ENCODE results near the gene CHAF1A. TPM values are rescaled to one million over a fixed set of nuclear protein-coding genes. Genes with fewer than 3 reads are reported as not detected.

CHAF1A gene
- total and polyA plus RNA-seq, 5 donors from 2014 or later: 2.6 to 28.9 (median 4.1) TPM

DNA sequence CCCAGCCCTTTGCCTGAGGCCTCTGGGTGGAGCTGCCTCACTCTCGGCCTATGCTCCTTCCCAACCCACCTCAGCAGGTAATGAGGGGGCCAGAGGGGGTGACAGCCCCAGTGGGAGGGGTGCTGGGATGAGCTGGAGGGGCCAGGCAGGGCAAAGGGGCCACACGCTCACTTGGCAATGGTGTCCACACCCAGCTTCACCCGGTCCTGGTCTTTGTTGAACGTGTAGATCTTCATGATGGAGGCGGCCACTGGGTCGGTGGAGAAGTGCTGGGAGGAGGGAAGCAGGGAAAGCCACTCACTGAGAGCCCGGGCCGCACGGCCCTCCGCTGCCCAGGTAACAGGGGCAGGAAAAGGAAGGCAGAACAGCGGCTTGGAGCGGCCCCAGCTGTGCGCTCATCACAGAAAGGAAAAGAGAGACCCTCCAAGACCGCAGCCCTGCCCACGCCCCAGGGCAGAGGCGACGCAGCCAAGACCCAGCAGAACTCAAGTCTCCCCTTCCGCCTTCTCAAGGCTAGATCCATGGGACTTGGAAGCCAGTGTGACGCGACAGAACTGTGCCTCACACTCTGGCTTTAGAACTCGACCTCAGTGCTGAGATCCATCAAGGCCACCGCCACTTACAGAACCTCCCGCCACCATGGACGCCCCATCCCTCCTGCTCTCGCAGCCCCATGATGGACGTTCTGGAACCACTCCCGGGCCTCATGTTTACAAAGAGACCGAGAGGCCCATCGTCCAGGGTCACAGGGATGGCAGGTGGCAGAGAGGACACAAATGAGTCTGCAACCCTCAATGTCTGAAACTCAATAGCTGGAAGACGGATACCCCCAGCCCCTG is 45.9 kb downstream of the CHAF1A start:
- no peaks in the 10 kb centered on the region for H3K9me3 Mint-ChIP-seq
- Histone ChIP-seq H3K27ac (ENCODE audit: insufficient read depth, low read length, poor library complexity, severe bottlenecking) (no peak overlapping the region), H3K4me3 (ENCODE audit: low read depth, low read length) (no peak overlapping the region), H3K4me1 (ENCODE audit: control insufficient read depth, insufficient read depth, low read length, poor library complexity, severe bottlenecking) (no peaks in the 10 kb centered on the region), H3K36me3 (ENCODE audit: control insufficient read depth, insufficient read depth, low read length) (peaks cover 66% of the 10 kb centered on the region), H3K9me3 (ENCODE audit: control insufficient read depth in 2 of 2, low read length in 2 of 2) (no peaks in the 10 kb centered on the region), H3K27me3 (ENCODE audit: control insufficient read depth, insufficient read depth, low read length) (no peaks in the 10 kb centered on the region)
- H3K36me3 Mint-ChIP-seq: peaks cover 12% of the 10 kb centered on the region
- no peak for ATAC-seq (ENCODE audit: low read depth in 2 of 2)
- peak overlapping the region in 1 of 3 donors; percentile 38 for H3K27ac Mint-ChIP-seq
- H3K27me3 Mint-ChIP-seq: no peaks in the 10 kb centered on the region
- no peak for DNase-seq
- H3K4me1 Mint-ChIP-seq: no peaks in the 10 kb centered on the region
- no peak overlapping the region for H3K4me3 Mint-ChIP-seq

DNA sequence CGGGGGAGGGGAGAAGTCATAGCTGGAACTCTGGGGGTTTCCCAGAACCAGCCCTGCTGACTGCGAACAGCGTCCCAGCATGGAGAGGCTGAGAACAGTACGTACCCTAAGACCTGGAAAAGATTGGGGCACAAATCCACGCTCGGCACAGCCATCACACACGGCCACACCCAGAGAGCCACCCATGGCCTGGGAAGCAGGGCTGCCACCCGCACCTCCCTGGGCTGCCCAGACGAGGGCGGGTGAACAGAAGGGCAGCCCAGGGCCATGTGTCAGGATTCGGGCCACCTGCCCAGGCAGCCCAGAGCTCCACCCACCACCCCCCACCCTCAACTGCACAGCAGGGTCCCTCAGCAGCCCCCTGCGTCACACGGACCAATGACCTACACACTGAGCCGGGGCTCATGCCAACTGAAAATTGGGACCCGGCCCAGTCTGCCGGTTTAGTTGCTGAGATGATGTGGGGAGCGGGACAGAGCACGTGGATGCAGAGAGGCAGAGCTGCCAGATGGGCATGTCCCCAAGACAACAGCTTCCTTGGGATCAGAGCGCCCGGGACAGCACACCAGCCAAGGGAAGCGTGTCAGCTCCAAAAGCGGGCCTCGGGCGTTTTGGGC is 46.7 kb downstream of the CHAF1A start:
- no peaks in the 10 kb centered on the region for H3K27me3 ChIP-seq (ENCODE audit: control insufficient read depth, insufficient read depth, low read length)
- H3K27ac ChIP-seq (ENCODE audit: insufficient read depth, low read length, poor library complexity, severe bottlenecking): no peak overlapping the region
- H3K36me3 Mint-ChIP-seq: peaks cover 12% of the 10 kb centered on the region
- no peaks in the 10 kb centered on the region for H3K9me3 ChIP-seq (ENCODE audit: control insufficient read depth in 2 of 2, low read length in 2 of 2)
- no peak overlapping the region for H3K4me3 ChIP-seq (ENCODE audit: low read depth, low read length)
- ATAC-seq (ENCODE audit: low read depth in 2 of 2) (no peak), DNase-seq (no peak)
- no peak overlapping the region for H3K27ac Mint-ChIP-seq
- H3K4me1 ChIP-seq (ENCODE audit: control insufficient read depth, insufficient read depth, low read length, poor library complexity, severe bottlenecking): no peaks in the 10 kb centered on the region
- H3K4me3 Mint-ChIP-seq: no peak overlapping the region
- no peaks in the 10 kb centered on the region for H3K27me3 Mint-ChIP-seq
- H3K9me3 Mint-ChIP-seq: no peaks in the 10 kb centered on the region
- peaks cover 69% of the 10 kb centered on the region for H3K36me3 ChIP-seq (ENCODE audit: control insufficient read depth, insufficient read depth, low read length)
- H3K4me1 Mint-ChIP-seq: no peaks in the 10 kb centered on the region

DNA sequence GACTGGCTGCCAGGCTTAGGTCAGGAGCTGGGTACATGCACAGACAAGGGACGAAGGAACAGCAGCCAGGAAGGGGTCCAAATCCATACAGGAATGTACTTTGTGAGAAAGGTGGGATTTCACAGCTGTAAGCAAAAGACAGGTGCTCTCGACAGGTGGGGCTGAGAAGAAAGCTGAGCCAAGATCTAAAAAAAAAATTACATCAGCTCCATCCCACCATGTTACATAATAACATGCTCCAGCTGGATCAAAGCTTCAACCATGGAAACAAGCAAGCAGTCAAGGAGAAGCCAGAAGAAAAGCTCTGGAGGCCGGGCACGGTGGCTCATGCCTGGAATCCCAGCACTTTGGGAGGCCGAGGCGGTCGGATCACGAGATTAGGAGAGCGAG is 47.2 kb downstream of the CHAF1A start:
- Mint-ChIP-seq H3K27me3 (no peaks in the 10 kb centered on the region), H3K27ac (no peak overlapping the region), H3K9me3 (no peaks in the 10 kb centered on the region), H3K4me1 (no peaks in the 10 kb centered on the region), H3K4me3 (no peak overlapping the region), H3K36me3 (peaks cover 12% of the 10 kb centered on the region)
- Histone ChIP-seq H3K4me1 (ENCODE audit: control insufficient read depth, insufficient read depth, low read length, poor library complexity, severe bottlenecking) (no peaks in the 10 kb centered on the region), H3K4me3 (ENCODE audit: low read depth, low read length) (no peak overlapping the region), H3K27me3 (ENCODE audit: control insufficient read depth, insufficient read depth, low read length) (no peaks in the 10 kb centered on the region), H3K27ac (ENCODE audit: insufficient read depth, low read length, poor library complexity, severe bottlenecking) (no peak overlapping the region), H3K9me3 (ENCODE audit: control insufficient read depth in 2 of 2, low read length in 2 of 2) (no peaks in the 10 kb centered on the region), H3K36me3 (ENCODE audit: control insufficient read depth, insufficient read depth, low read length) (peaks cover 69% of the 10 kb centered on the region)
- DNase-seq (no peak), ATAC-seq (ENCODE audit: low read depth in 2 of 2) (no peak)

DNA sequence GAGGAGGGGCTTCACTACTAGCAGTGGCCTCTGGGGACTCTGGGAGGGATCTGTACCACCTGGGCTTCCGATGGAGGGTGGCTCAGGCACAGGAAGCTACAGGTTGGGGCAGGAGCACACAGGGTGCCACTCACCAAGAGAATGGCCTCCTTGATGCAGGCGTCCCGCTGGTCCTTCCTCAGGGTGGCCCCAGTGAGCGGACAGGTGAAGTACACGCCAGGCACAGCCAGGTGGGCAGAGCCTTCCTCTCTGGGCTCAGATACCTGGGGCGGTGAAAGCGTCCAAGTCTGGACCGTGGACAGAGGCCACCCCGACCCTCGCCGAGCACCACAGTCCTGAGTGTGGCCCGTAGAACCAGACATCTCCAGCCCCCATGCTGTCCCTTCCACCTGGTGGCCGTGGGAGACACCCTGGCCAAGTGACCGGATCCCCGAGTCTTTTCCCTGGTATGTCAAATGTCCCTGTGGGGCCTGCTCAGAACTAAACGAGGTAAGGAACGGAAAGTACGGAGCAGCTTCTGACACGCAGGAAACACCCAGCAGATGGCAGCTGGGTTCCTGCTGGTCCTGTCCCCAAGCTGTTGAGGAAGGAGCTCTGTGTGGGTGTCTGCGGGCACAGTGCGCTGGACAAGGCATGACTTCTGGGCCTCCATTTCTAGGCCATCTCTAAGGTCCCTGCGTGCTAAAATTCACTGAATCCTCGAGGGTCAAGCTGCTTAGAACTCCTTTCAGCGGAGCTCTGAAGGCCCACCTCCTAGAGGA is 50.0 kb downstream of the CHAF1A start:
- no peak overlapping the region for H3K4me3 Mint-ChIP-seq
- H3K36me3 Mint-ChIP-seq: peaks cover 9% of the 10 kb centered on the region
- H3K27me3 Mint-ChIP-seq: no peaks in the 10 kb centered on the region
- no peak overlapping the region for H3K27ac Mint-ChIP-seq
- no peak for DNase-seq
- H3K4me3 ChIP-seq (ENCODE audit: low read depth, low read length): no peak overlapping the region
- H3K27me3 ChIP-seq (ENCODE audit: control insufficient read depth, insufficient read depth, low read length): no peaks in the 10 kb centered on the region
- peaks cover 16% of the 10 kb centered on the region for H3K4me1 ChIP-seq (ENCODE audit: control insufficient read depth, insufficient read depth, low read length, poor library complexity, severe bottlenecking)
- no peak for ATAC-seq (ENCODE audit: low read depth in 2 of 2)
- peaks cover 50% of the 10 kb centered on the region for H3K36me3 ChIP-seq (ENCODE audit: control insufficient read depth, insufficient read depth, low read length)
- no peaks in the 10 kb centered on the region for H3K9me3 Mint-ChIP-seq
- peaks cover 0 to 19% (median 7%) of the 10 kb centered on the region in 4 donors for H3K4me1 Mint-ChIP-seq
- H3K9me3 ChIP-seq (ENCODE audit: control insufficient read depth in 2 of 2, low read length in 2 of 2): no peaks in the 10 kb centered on the region
- no peak overlapping the region for H3K27ac ChIP-seq (ENCODE audit: insufficient read depth, low read length, poor library complexity, severe bottlenecking)

DNA sequence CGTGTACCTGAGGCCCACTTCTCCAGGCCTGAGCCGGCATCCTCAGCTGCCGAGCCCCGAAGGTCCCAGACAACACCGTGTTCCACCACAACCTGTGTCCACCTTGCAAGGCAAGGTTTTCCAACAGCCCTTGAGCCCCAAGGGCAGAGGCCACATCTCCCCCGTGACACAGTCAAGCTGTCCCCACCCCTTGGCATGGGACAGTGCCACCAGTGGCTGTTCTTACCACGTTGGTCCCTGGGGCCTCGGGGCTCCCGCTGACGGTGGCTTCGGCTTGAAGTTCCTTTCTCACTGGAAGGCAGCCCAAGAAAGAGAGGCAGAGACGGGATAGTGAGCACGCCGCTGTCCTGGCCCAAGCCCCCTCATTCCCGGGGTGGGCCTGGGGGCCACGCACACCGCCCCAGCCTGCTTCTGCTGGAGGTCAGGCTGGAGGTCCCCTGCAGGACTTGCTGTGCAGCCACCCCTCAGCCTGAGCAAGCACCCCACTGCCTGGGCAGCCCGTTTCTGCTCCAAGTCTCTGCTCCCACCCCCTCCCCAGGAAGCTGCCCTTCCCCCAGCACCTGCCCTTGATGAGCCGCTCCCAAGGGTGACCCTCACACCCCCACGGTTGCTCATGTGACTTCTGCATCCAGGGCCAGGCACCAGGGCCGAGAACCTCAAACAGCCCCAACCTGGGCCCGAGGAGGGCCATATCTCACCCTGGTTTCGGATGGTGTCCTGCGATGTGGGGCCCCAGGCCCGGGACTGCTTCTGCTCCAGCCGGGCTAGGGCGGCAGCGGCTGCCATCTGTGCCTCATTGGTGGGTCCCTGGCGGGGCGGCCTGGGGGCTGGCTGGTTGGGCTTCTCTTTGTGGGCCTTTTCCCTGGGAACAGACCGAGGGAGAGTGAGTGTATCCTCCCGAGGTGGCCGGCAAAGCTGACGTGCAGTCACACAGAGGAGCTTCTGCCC is 51.1 kb downstream of the CHAF1A start:
- Mint-ChIP-seq H3K4me3 (no peak overlapping the region), H3K36me3 (peaks cover 9% of the 10 kb centered on the region), H3K9me3 (peaks cover 0 to 2% (median 0%) of the 10 kb centered on the region in 7 donors), H3K4me1 (peaks cover 3 to 22% (median 10%) of the 10 kb centered on the region in 4 donors), H3K27me3 (no peaks in the 10 kb centered on the region), H3K27ac (no peak overlapping the region)
- Histone ChIP-seq H3K4me3 (ENCODE audit: low read depth, low read length) (no peak overlapping the region), H3K36me3 (ENCODE audit: control insufficient read depth, insufficient read depth, low read length) (peaks cover 39% of the 10 kb centered on the region), H3K27me3 (ENCODE audit: control insufficient read depth, insufficient read depth, low read length) (no peaks in the 10 kb centered on the region), H3K9me3 (ENCODE audit: control insufficient read depth in 2 of 2, low read length in 2 of 2) (no peaks in the 10 kb centered on the region), H3K4me1 (ENCODE audit: control insufficient read depth, insufficient read depth, low read length, poor library complexity, severe bottlenecking) (peaks cover 21% of the 10 kb centered on the region), H3K27ac (ENCODE audit: insufficient read depth, low read length, poor library complexity, severe bottlenecking) (no peak overlapping the region)
- ATAC-seq (ENCODE audit: low read depth in 2 of 2) (no peak), DNase-seq (no peak)

DNA sequence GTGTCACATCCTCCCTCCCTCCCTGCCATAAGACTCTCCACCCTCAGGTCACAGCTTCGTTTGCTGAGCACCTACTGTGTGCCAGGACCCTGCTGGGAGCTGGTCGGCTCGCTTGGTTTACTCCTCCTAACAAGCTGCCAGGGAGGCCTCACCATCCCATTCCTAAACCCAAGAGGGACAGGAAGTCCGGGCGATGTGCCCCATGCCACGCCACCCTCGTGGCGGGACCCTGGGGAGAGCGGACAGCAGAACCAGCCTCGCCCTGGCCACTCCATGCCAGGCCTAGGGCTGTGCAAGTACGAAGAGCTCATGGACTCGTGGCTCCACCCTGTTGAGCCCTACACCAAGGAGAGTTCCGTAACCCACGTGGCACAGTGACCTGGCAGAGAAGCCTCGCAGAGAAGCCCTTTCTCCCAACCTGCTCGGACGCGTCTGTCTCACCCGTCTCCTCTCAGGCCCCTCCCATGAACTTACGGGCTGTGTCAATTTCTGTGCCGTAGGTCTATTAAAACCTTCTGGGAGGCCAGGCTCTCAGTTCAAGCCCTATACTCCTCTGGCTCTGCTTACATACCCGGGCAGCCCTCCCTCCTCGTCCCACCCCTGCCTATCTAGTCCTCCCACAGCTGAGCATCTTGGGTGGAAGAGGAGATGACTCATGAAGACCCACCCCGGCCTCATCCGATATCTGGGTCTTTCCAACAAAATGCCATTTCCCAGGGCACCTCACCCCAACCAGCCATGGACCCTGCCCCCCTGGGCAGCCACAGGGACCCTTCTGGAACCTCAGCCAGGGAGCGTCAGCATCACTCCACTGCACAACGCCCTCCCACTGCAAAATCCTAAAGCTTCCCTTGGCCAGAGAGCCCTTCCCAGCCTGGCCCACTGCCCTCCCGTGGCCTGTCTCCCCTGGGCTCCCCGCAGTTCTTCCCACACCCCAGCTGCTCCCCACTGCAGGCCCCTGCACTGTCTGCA is 52.6 kb downstream of the CHAF1A start:
- Histone ChIP-seq H3K27me3 (ENCODE audit: control insufficient read depth, insufficient read depth, low read length) (no peaks in the 10 kb centered on the region), H3K27ac (ENCODE audit: insufficient read depth, low read length, poor library complexity, severe bottlenecking) (peak overlapping the region; percentile 14), H3K4me1 (ENCODE audit: control insufficient read depth, insufficient read depth, low read length, poor library complexity, severe bottlenecking) (peaks cover 21% of the 10 kb centered on the region), H3K4me3 (ENCODE audit: low read depth, low read length) (no peak overlapping the region), H3K36me3 (ENCODE audit: control insufficient read depth, insufficient read depth, low read length) (peaks cover 26% of the 10 kb centered on the region), H3K9me3 (ENCODE audit: control insufficient read depth in 2 of 2, low read length in 2 of 2) (no peaks in the 10 kb centered on the region)
- peaks cover 3 to 22% (median 10%) of the 10 kb centered on the region in 4 donors for H3K4me1 Mint-ChIP-seq
- H3K9me3 Mint-ChIP-seq: peaks cover 0 to 2% (median 0%) of the 10 kb centered on the region in 7 donors
- ATAC-seq (ENCODE audit: low read depth in 2 of 2): no peak
- peak overlapping the region in 1 of 3 donors; percentile 71 for H3K27ac Mint-ChIP-seq
- peaks cover under 1% of the 10 kb centered on the region for H3K27me3 Mint-ChIP-seq
- peak overlapping the region; percentile 41 to 85 (median 51) for H3K4me3 Mint-ChIP-seq
- DNase-seq: no peak
- peaks cover 4% of the 10 kb centered on the region for H3K36me3 Mint-ChIP-seq

All from CD4-positive, CD25-positive, alpha-beta regulatory T cell (primary cell).